Measurements from ENCODE around the gene OMA1.
"Not testable (repeated sequence)": the region's sequence is repeated elsewhere in the genome, so short reads cannot be mapped to it uniquely, and the experiment has no call there.

The OMA1 gene

GRCh38 chr1:58528518-58528917 lies 18.0 kb downstream of the OMA1 start:
- Mint-ChIP-seq H3K4me3 (no peak overlapping the region), H3K27ac (no peak overlapping the region), H3K4me1 (peaks cover 7% of the 10 kb centered on the region), H3K36me3 (ENCODE audit: low read depth) (no peaks in the 10 kb centered on the region), H3K9me3 (no peaks in the 10 kb centered on the region), H3K27me3 (no peaks in the 10 kb centered on the region)
- ATAC-seq (no peak), DNase-seq (no peak)

GRCh38 chr1:58524353-58524945 lies 22.1 kb downstream of the OMA1 start:
- DNase-seq (no peak), ATAC-seq (no peak)
- Mint-ChIP-seq H3K4me1 (peaks cover 4% of the 10 kb centered on the region), H3K4me3 (no peak overlapping the region), H3K9me3 (no peaks in the 10 kb centered on the region), H3K27ac (no peak overlapping the region), H3K27me3 (no peaks in the 10 kb centered on the region), H3K36me3 (ENCODE audit: low read depth) (peaks cover 9% of the 10 kb centered on the region)

- Mint-ChIP-seq H3K4me3 (no peak overlapping the region), H3K9me3 (no peaks in the 10 kb centered on the region), H3K27ac (peak overlapping the region; percentile 57), H3K27me3 (no peaks in the 10 kb centered on the region), H3K36me3 (ENCODE audit: low read depth) (peaks cover 9% of the 10 kb centered on the region), H3K4me1 (peaks cover 4% of the 10 kb centered on the region)
- ATAC-seq, result no peak
- DNase-seq, result peak; percentile 14
Measured at GRCh38 chr1:58515794-58516401, 30.6 kb downstream of the OMA1 start.

- Mint-ChIP-seq H3K4me3 (no peak overlapping the region), H3K27me3 (no peaks in the 10 kb centered on the region), H3K4me1 (peaks cover 4% of the 10 kb centered on the region), H3K36me3 (ENCODE audit: low read depth) (peaks cover 18% of the 10 kb centered on the region), H3K27ac (no peak overlapping the region), H3K9me3 (no peaks in the 10 kb centered on the region)
- DNase-seq (no peak), ATAC-seq (no peak)
Measured at GRCh38 chr1:58513956-58514355, 32.6 kb downstream of the OMA1 start.

- Mint-ChIP-seq H3K4me1 (peaks cover 2% of the 10 kb centered on the region), H3K27me3 (no peaks in the 10 kb centered on the region), H3K27ac (no peak overlapping the region), H3K9me3 (no peaks in the 10 kb centered on the region), H3K4me3 (no peak overlapping the region), H3K36me3 (ENCODE audit: low read depth) (peaks cover 22% of the 10 kb centered on the region)
- DNase-seq (no peak), ATAC-seq (no peak)
Measured at GRCh38 chr1:58508629-58509028, 37.9 kb downstream of the OMA1 start.

GRCh38 chr1:58505286-58505685 lies 41.2 kb downstream of the OMA1 start:
- Mint-ChIP-seq H3K36me3 (ENCODE audit: low read depth) (peaks cover 17% of the 10 kb centered on the region), H3K4me1 (peaks cover 15% of the 10 kb centered on the region), H3K4me3 (no peak overlapping the region), H3K9me3 (no peaks in the 10 kb centered on the region), H3K27me3 (no peaks in the 10 kb centered on the region), H3K27ac (no peak overlapping the region)
- ATAC-seq (no peak), DNase-seq (no peak)

GRCh38 chr1:58502519-58502918 lies 44.0 kb downstream of the OMA1 start:
- H3K9me3 Mint-ChIP-seq, result no peaks in the 10 kb centered on the region
- H3K4me1 Mint-ChIP-seq, result peaks cover 20% of the 10 kb centered on the region
- no peak for DNase-seq
- no peak overlapping the region for H3K27ac Mint-ChIP-seq
- no peaks in the 10 kb centered on the region for H3K27me3 Mint-ChIP-seq
- H3K4me3 Mint-ChIP-seq, result no peak overlapping the region
- ATAC-seq, result no peak
- H3K36me3 Mint-ChIP-seq (ENCODE audit: low read depth), result peaks cover 11% of the 10 kb centered on the region

- Mint-ChIP-seq H3K4me3 (no peak overlapping the region), H3K36me3 (ENCODE audit: low read depth) (peaks cover 24% of the 10 kb centered on the region), H3K9me3 (no peaks in the 10 kb centered on the region), H3K4me1 (peaks cover 25% of the 10 kb centered on the region), H3K27me3 (no peaks in the 10 kb centered on the region), H3K27ac (no peak overlapping the region)
- ATAC-seq (no peak), DNase-seq (no peak)
Measured at GRCh38 chr1:58500043-58500442, 46.5 kb downstream of the OMA1 start.

GRCh38 chr1:58497499-58497898 lies 49.0 kb downstream of the OMA1 start:
- Mint-ChIP-seq H3K4me1 (peaks cover 18% of the 10 kb centered on the region), H3K27me3 (no peaks in the 10 kb centered on the region), H3K27ac (no peak overlapping the region), H3K36me3 (ENCODE audit: low read depth) (peaks cover 23% of the 10 kb centered on the region), H3K4me3 (no peak overlapping the region), H3K9me3 (no peaks in the 10 kb centered on the region)
- ATAC-seq (no peak), DNase-seq (no peak)

GRCh38 chr1:58496042-58496441 lies 50.5 kb downstream of the OMA1 start:
- Mint-ChIP-seq H3K9me3 (peaks cover 4% of the 10 kb centered on the region), H3K4me1 (peaks cover 13% of the 10 kb centered on the region), H3K36me3 (ENCODE audit: low read depth) (peaks cover 27% of the 10 kb centered on the region), H3K27me3 (no peaks in the 10 kb centered on the region), H3K4me3 (no peak overlapping the region), H3K27ac (no peak overlapping the region)
- ATAC-seq (no peak), DNase-seq (no peak)

- Mint-ChIP-seq H3K4me1 (peaks cover 13% of the 10 kb centered on the region), H3K36me3 (ENCODE audit: low read depth) (peaks cover 19% of the 10 kb centered on the region)
- not testable (repeated sequence) for H3K27me3 Mint-ChIP-seq, H3K4me3 Mint-ChIP-seq, H3K27ac Mint-ChIP-seq, DNase-seq, ATAC-seq, H3K9me3 Mint-ChIP-seq
Measured at GRCh38 chr1:58488914-58489313, 57.6 kb downstream of the OMA1 start.

- H3K9me3 Mint-ChIP-seq, result peaks cover 1% of the 10 kb centered on the region
- peaks cover 18% of the 10 kb centered on the region for H3K36me3 Mint-ChIP-seq (ENCODE audit: low read depth)
- no peaks in the 10 kb centered on the region for H3K27me3 Mint-ChIP-seq
- DNase-seq (no peak), ATAC-seq (no peak)
- peaks cover 12% of the 10 kb centered on the region for H3K4me1 Mint-ChIP-seq
- no peak overlapping the region for H3K27ac Mint-ChIP-seq
- no peak overlapping the region for H3K4me3 Mint-ChIP-seq
Measured at GRCh38 chr1:58487002-58487401, 59.5 kb downstream of the OMA1 start.

- Mint-ChIP-seq H3K4me3 (no peak overlapping the region), H3K36me3 (ENCODE audit: low read depth) (peaks cover 24% of the 10 kb centered on the region), H3K27me3 (no peaks in the 10 kb centered on the region), H3K4me1 (peaks cover 4% of the 10 kb centered on the region), H3K27ac (no peak overlapping the region), H3K9me3 (no peaks in the 10 kb centered on the region)
- ATAC-seq (no peak), DNase-seq (no peak)
Measured at GRCh38 chr1:58481962-58482361, 64.6 kb downstream of the OMA1 start.

GRCh38 chr1:58480191-58480590 lies 66.3 kb downstream of the OMA1 start:
- Mint-ChIP-seq H3K27ac (no peak overlapping the region), H3K9me3 (no peaks in the 10 kb centered on the region), H3K36me3 (ENCODE audit: low read depth) (peaks cover 22% of the 10 kb centered on the region), H3K4me3 (no peak overlapping the region), H3K27me3 (no peaks in the 10 kb centered on the region), H3K4me1 (no peaks in the 10 kb centered on the region)
- DNase-seq, result no peak
- no peak for ATAC-seq

- ATAC-seq (no peak), DNase-seq (no peak)
- H3K9me3 Mint-ChIP-seq, result no peaks in the 10 kb centered on the region
- H3K27ac Mint-ChIP-seq, result no peak overlapping the region
- H3K27me3 Mint-ChIP-seq, result no peaks in the 10 kb centered on the region
- H3K4me3 Mint-ChIP-seq, result no peak overlapping the region
- no peaks in the 10 kb centered on the region for H3K4me1 Mint-ChIP-seq
- H3K36me3 Mint-ChIP-seq (ENCODE audit: low read depth), result peaks cover 17% of the 10 kb centered on the region
Measured at GRCh38 chr1:58477390-58477789, 69.1 kb downstream of the OMA1 start.

GRCh38 chr1:58476179-58476578 lies 70.3 kb downstream of the OMA1 start:
- Mint-ChIP-seq H3K4me1 (no peaks in the 10 kb centered on the region), H3K4me3 (no peak overlapping the region), H3K27me3 (no peaks in the 10 kb centered on the region), H3K27ac (no peak overlapping the region), H3K36me3 (ENCODE audit: low read depth) (peaks cover 11% of the 10 kb centered on the region), H3K9me3 (no peaks in the 10 kb centered on the region)
- no peak for DNase-seq
- no peak for ATAC-seq
